Measurements from ENCODE around the gene WNT11.

Gene WNT11

DNA sequence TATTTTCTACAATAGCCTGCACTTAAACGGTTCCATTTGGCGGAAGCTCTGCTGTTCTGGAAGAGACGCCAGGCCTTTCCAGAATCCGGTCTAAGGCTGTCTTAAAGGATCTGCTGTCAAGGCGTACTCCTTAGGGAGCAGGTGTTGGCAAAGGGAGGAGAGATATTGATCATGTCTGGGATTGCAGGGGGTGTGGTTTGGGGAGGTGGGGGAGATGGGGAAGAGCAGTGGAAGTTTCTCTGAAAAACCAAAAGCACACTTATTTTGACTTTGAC is 22.5 kb upstream of the WNT11 start:
- no peak overlapping the region for H3K4me3 ChIP-seq (ENCODE audit: low read length)
- H2BK5ac ChIP-seq (ENCODE audit: low read length), result no peak overlapping the region
- no peak overlapping the region for H3K9ac ChIP-seq (ENCODE audit: low read length)
- no peak for DNase-seq
- H4K5ac ChIP-seq (ENCODE audit: low read length), result no peak overlapping the region
- no peak overlapping the region for H3K4me2 ChIP-seq (ENCODE audit: low read length)
- no peaks in the 10 kb centered on the region for H3K36me3 ChIP-seq (ENCODE audit: control insufficient read depth, insufficient read depth, low read length)
- H3K79me1 ChIP-seq (ENCODE audit: low read length), result no peaks in the 10 kb centered on the region
- H3K27ac ChIP-seq (ENCODE audit: low read depth, low read length), result no peak overlapping the region
- no peak overlapping the region for H2BK15ac ChIP-seq (replicated peaks; ENCODE audit: low read depth)
- H3K56ac ChIP-seq (ENCODE audit: low read length), result no peak overlapping the region
- no peaks in the 10 kb centered on the region for H3K79me2 ChIP-seq (ENCODE audit: control insufficient read depth, insufficient read depth, low read length)
- no peak overlapping the region for H3K18ac ChIP-seq (ENCODE audit: low read length)
- no peaks in the 10 kb centered on the region for H3K27me3 ChIP-seq (ENCODE audit: insufficient read depth, low read length, poor library complexity)
- no CpG with 5 or more reads among the region's 5 CpGs for WGBS (ENCODE audit: extremely low coverage, insufficient coverage, low lambda C conversion rate)
- H4K8ac ChIP-seq (ENCODE audit: low read depth, low read length), result no peak overlapping the region
- H3K4me1 ChIP-seq (ENCODE audit: control insufficient read depth, low read depth, low read length), result no peaks in the 10 kb centered on the region
- H2BK120ac ChIP-seq (ENCODE audit: low read depth, low read length), result no peak overlapping the region
- H3K4ac ChIP-seq (ENCODE audit: low read depth, low read length), result no peak overlapping the region
- H2AK5ac ChIP-seq (ENCODE audit: low read length), result no peak overlapping the region
- no peak overlapping the region for H3K23ac ChIP-seq (ENCODE audit: low read length)

DNA sequence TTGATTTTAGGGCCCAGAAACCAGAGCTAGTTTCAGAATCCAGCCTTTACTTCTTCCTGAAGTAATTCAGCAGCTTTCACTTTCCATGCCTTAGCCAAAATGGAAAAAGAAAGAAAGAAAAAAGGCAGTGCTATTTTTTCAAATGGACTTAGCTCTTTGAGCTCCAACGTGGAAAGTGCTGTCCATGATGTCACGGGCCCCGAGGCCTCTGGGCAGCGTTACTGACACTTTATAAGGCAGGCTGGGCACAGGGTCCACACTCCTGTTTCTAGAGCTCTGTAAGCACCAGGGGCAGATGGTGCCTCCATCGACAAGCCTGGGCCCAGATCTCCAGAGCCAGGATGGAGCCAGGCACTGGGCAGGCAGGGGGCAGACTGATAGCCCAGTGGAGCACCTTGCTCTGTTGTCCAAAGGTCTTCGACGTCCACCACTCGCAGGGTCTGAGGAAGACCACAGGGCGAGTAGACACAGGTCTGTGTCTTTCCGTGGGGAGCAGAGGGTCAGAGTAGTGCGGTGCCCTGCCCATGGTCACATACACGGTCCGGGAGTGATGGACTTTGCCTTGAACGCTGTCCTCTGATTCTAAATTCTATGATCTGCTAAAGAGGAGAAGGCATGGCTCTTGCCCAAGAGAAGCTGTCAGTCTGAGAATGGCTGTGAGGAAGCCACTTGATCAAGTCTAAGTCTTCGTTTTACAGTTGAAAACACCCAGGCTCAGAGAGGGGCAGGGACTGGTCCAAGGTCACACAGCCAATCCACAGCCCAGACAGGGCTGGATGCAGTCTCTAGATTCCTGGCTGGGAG is 22.0 kb upstream of the WNT11 start:
- H4K8ac ChIP-seq (ENCODE audit: low read depth, low read length), result no peak overlapping the region
- H3K79me1 ChIP-seq (ENCODE audit: low read length), result no peaks in the 10 kb centered on the region
- no peak overlapping the region for H2BK5ac ChIP-seq (ENCODE audit: low read length)
- no peak for DNase-seq
- no peak overlapping the region for H3K9ac ChIP-seq (ENCODE audit: low read length)
- H3K27me3 ChIP-seq (ENCODE audit: insufficient read depth, low read length, poor library complexity), result no peaks in the 10 kb centered on the region
- H3K23ac ChIP-seq (ENCODE audit: low read length), result no peak overlapping the region
- H2BK15ac ChIP-seq (replicated peaks; ENCODE audit: low read depth), result no peak overlapping the region
- no peak overlapping the region for H3K27ac ChIP-seq (ENCODE audit: low read depth, low read length)
- no peaks in the 10 kb centered on the region for H3K4me1 ChIP-seq (ENCODE audit: control insufficient read depth, low read depth, low read length)
- no peaks in the 10 kb centered on the region for H3K79me2 ChIP-seq (ENCODE audit: control insufficient read depth, insufficient read depth, low read length)
- H3K56ac ChIP-seq (ENCODE audit: low read length), result no peak overlapping the region
- no peak overlapping the region for H3K18ac ChIP-seq (ENCODE audit: low read length)
- H2BK120ac ChIP-seq (ENCODE audit: low read depth, low read length), result no peak overlapping the region
- no peak overlapping the region for H3K4ac ChIP-seq (ENCODE audit: low read depth, low read length)
- no peak overlapping the region for H3K4me3 ChIP-seq (ENCODE audit: low read length)
- WGBS (ENCODE audit: extremely low coverage, insufficient coverage, low lambda C conversion rate), result no CpG with 5 or more reads among the region's 15 CpGs
- H4K5ac ChIP-seq (ENCODE audit: low read length), result no peak overlapping the region
- no peak overlapping the region for H3K4me2 ChIP-seq (ENCODE audit: low read length)
- no peak overlapping the region for H2AK5ac ChIP-seq (ENCODE audit: low read length)
- H3K36me3 ChIP-seq (ENCODE audit: control insufficient read depth, insufficient read depth, low read length), result no peaks in the 10 kb centered on the region

DNA sequence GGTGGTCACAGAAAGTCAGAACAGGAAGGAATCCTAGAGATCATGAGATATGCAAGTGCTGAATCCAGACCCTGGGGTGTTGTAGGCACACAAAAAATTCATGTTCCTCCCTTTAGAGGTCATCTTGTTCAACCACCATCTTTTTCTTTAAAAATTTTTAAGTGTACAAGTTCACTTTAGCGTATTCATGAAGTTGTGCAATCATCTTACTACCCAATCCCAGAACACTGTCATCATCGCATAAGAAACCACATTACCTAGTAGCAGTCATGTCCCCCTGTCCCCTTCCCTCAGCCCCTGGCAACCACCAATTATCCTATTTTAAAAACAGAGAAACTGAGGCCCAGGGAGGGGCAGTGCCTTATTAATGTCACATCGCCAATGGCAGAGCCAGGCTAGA is 20.3 kb upstream of the WNT11 start:
- Histone ChIP-seq H3K79me2 (ENCODE audit: control insufficient read depth, insufficient read depth, low read length) (no peaks in the 10 kb centered on the region), H4K8ac (ENCODE audit: low read depth, low read length) (no peak overlapping the region), H3K27ac (ENCODE audit: low read depth, low read length) (no peak overlapping the region), H3K79me1 (ENCODE audit: low read length) (no peaks in the 10 kb centered on the region), H3K4ac (ENCODE audit: low read depth, low read length) (no peak overlapping the region), H2AK5ac (ENCODE audit: low read length) (no peak overlapping the region), H3K4me1 (ENCODE audit: control insufficient read depth, low read depth, low read length) (no peaks in the 10 kb centered on the region), H3K4me3 (ENCODE audit: low read length) (no peak overlapping the region), H3K9ac (ENCODE audit: low read length) (no peak overlapping the region), H3K56ac (ENCODE audit: low read length) (no peak overlapping the region), H3K4me2 (ENCODE audit: low read length) (no peak overlapping the region), H3K36me3 (ENCODE audit: control insufficient read depth, insufficient read depth, low read length) (no peaks in the 10 kb centered on the region), H3K27me3 (ENCODE audit: insufficient read depth, low read length, poor library complexity) (no peaks in the 10 kb centered on the region), H3K18ac (ENCODE audit: low read length) (no peak overlapping the region), H2BK5ac (ENCODE audit: low read length) (no peak overlapping the region), H4K5ac (ENCODE audit: low read length) (no peak overlapping the region), H3K23ac (ENCODE audit: low read length) (no peak overlapping the region), H2BK15ac (replicated peaks; ENCODE audit: low read depth) (no peak overlapping the region), H2BK120ac (ENCODE audit: low read depth, low read length) (no peak overlapping the region)
- no peak for DNase-seq
- no CpG with 5 or more reads among the region's 3 CpGs for WGBS (ENCODE audit: extremely low coverage, insufficient coverage, low lambda C conversion rate)

DNA sequence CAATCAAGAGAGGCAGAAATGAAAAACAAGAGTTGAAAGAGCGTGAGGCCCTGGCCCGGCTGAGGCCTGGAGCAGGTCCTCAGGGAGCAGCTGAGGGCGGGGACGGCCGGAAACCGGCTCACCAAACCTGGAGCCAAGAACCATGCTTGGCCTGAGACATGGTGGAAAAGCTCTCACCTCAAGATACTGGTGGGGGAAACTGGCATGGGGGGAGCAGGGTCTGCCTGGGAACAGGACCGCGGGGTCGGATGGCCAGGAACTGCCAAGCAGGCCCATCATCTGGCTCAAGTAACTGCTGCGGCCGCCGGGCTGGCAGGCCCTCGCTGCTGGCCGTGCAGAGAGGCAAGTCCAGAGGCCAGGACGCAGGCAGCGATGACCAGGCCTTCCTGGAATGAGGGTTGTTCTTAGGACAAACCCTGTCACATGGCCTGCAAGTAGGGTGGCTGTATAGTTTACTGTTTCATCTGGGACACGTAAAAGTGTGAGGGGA is 18.9 kb upstream of the WNT11 start:
- Histone ChIP-seq H2BK15ac (replicated peaks; ENCODE audit: low read depth) (no peak overlapping the region), H3K27ac (ENCODE audit: low read depth, low read length) (no peak overlapping the region), H3K4ac (ENCODE audit: low read depth, low read length) (no peak overlapping the region), H3K79me1 (ENCODE audit: low read length) (no peaks in the 10 kb centered on the region), H3K36me3 (ENCODE audit: control insufficient read depth, insufficient read depth, low read length) (no peaks in the 10 kb centered on the region), H2BK120ac (ENCODE audit: low read depth, low read length) (no peak overlapping the region), H3K4me2 (ENCODE audit: low read length) (no peak overlapping the region), H3K4me1 (ENCODE audit: control insufficient read depth, low read depth, low read length) (no peaks in the 10 kb centered on the region), H4K5ac (ENCODE audit: low read length) (no peak overlapping the region), H4K8ac (ENCODE audit: low read depth, low read length) (no peak overlapping the region), H3K18ac (ENCODE audit: low read length) (no peak overlapping the region), H3K27me3 (ENCODE audit: insufficient read depth, low read length, poor library complexity) (no peaks in the 10 kb centered on the region), H3K9ac (ENCODE audit: low read length) (no peak overlapping the region), H3K23ac (ENCODE audit: low read length) (no peak overlapping the region), H3K79me2 (ENCODE audit: control insufficient read depth, insufficient read depth, low read length) (no peaks in the 10 kb centered on the region), H3K56ac (ENCODE audit: low read length) (no peak overlapping the region), H2AK5ac (ENCODE audit: low read length) (no peak overlapping the region), H2BK5ac (ENCODE audit: low read length) (no peak overlapping the region), H3K4me3 (ENCODE audit: low read length) (no peak overlapping the region)
- no peak for DNase-seq
- WGBS (ENCODE audit: extremely low coverage, insufficient coverage, low lambda C conversion rate), result no CpG with 5 or more reads among the region's 17 CpGs

DNA sequence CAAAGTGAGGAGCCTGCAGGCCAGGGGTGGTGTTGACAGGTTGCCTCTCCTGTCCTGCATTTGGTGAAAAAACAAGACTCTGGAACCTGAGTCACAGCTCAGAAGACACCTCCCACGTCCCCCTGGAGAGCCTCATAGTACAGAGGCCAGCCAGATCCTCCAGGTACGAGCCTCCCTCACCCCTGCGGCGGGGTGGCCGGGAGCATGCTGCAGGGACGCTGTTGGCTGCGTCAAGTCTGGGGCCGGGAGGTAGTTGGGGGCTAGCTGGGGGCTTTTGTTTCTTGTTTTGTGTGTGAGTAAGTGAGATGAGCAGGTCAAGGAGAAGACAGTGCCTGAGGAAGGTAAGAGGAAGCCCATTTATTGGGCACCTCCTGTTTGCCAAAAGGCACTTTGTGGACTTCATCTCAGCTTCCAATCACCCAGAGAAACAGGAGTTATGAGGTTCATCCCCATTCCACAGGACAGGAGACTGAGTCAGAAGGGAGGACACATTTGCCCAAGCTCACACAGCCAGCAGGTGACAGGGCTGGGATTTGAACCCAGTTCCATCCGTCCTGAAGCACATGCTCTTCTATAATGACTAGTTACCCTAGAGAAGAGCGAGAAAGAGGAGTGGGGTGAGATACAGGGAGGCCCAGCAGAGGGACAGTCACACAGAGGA is 18.3 kb upstream of the WNT11 start:
- no peaks in the 10 kb centered on the region for H3K36me3 ChIP-seq (ENCODE audit: control insufficient read depth, insufficient read depth, low read length)
- WGBS (ENCODE audit: extremely low coverage, insufficient coverage, low lambda C conversion rate), result no CpG with 5 or more reads among the region's 10 CpGs
- no peak overlapping the region for H3K4me2 ChIP-seq (ENCODE audit: low read length)
- no peak overlapping the region for H3K9ac ChIP-seq (ENCODE audit: low read length)
- H3K23ac ChIP-seq (ENCODE audit: low read length), result no peak overlapping the region
- no peaks in the 10 kb centered on the region for H3K79me1 ChIP-seq (ENCODE audit: low read length)
- no peak overlapping the region for H3K56ac ChIP-seq (ENCODE audit: low read length)
- H3K4ac ChIP-seq (ENCODE audit: low read depth, low read length), result no peak overlapping the region
- no peak overlapping the region for H2AK5ac ChIP-seq (ENCODE audit: low read length)
- no peaks in the 10 kb centered on the region for H3K27me3 ChIP-seq (ENCODE audit: insufficient read depth, low read length, poor library complexity)
- H4K8ac ChIP-seq (ENCODE audit: low read depth, low read length), result no peak overlapping the region
- DNase-seq, result no peak
- H2BK120ac ChIP-seq (ENCODE audit: low read depth, low read length), result no peak overlapping the region
- no peak overlapping the region for H3K27ac ChIP-seq (ENCODE audit: low read depth, low read length)
- H3K4me1 ChIP-seq (ENCODE audit: control insufficient read depth, low read depth, low read length), result no peaks in the 10 kb centered on the region
- H3K18ac ChIP-seq (ENCODE audit: low read length), result no peak overlapping the region
- H3K79me2 ChIP-seq (ENCODE audit: control insufficient read depth, insufficient read depth, low read length), result no peaks in the 10 kb centered on the region
- H2BK15ac ChIP-seq (replicated peaks; ENCODE audit: low read depth), result no peak overlapping the region
- no peak overlapping the region for H2BK5ac ChIP-seq (ENCODE audit: low read length)
- H4K5ac ChIP-seq (ENCODE audit: low read length), result no peak overlapping the region
- no peak overlapping the region for H3K4me3 ChIP-seq (ENCODE audit: low read length)
